Bronchial epithelial cell (primary cell): ENCODE results near the gene PMM2. TPM values are rescaled to one million over a fixed set of nuclear protein-coding genes. Genes with fewer than 3 reads are reported as not detected.

Experiments
- DNase-seq: peaks from one replicate; pipeline ENCODE4 v3.0.0-alpha.2; 2010; ENCODE audit warnings: low read depth
- FAIRE-seq: peaks from 2 replicates; lab custom pipeline; 2011; peaks lifted over from hg19 to GRCh38; lab: Jason Lieb, UNC
- H3K27me3 ChIP-seq: 2 replicates; pipeline ENCODE4 v1.5.1; 2011; ENCODE audit warnings: low read length; ENCODE audit not compliant: control insufficient read depth, insufficient read depth
- H3K36me3 ChIP-seq: 2 replicates; pipeline ENCODE4 v1.5.1; 2011; ENCODE audit warnings: low read length; ENCODE audit not compliant: control insufficient read depth, insufficient read depth
- H3K4me3 ChIP-seq: 2 replicates; pipeline ENCODE4 v1.5.1; 2011; ENCODE audit warnings: mild to moderate bottlenecking, low read depth, low read length, control low read depth
- CTCF ChIP-seq: IDR thresholded peaks from 2 replicates; pipeline ENCODE4 v1.5.1; 2011; ENCODE audit warnings: mild to moderate bottlenecking, moderate library complexity, low read length, control low read depth, inconsistent platforms; ENCODE audit not compliant: insufficient read depth, severe bottlenecking
- total RNA-seq: library from RNA; depleted of rRNA; stranded (reverse); fragments of >200 nt; gene quantifications from 2 replicates; pipeline ENCODE4 v1.2.1, GENCODE V29; 2014

The PMM2 gene
- total RNA-seq, 1 donor from 2014 or later = 25.5 TPM

GRCh38 chr16:8890549-8890921 lies 92.9 kb downstream of the PMM2 start:
- H3K36me3 ChIP-seq = peaks cover 15% of the 10 kb centered on the region
- H3K4me3 ChIP-seq = no peak overlapping the region
- DNase-seq (no peak), FAIRE-seq (no peak)
- no peaks in the 10 kb centered on the region for H3K27me3 ChIP-seq
- TF ChIP-seq CTCF = no peak

GRCh38 chr16:8892101-8892575 lies 94.5 kb downstream of the PMM2 start:
- H3K4me3 ChIP-seq = no peak overlapping the region
- DNase-seq (no peak), FAIRE-seq (no peak)
- H3K27me3 ChIP-seq = no peaks in the 10 kb centered on the region
- H3K36me3 ChIP-seq = peaks cover 20% of the 10 kb centered on the region
- TF ChIP-seq CTCF = no peak

DNA sequence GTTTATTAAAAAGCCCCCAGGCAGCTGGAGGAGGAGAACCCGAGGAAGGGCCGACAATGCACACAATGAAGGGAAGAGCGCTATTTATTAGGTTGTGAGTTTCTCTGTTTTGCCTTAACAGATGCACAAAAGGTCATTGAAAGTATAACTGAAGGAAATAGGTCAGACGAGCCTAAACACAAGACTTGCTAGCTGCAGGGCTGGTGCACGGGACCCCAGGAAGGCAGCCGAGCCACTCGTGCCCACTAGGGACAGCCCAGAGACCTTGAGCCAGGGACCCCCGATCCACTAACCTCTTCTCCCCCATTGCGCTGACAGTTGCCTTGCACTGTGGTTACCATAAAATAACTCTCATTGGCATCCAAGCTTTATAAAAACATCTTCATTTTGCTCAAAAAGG lies 95.8 kb downstream of the PMM2 start:
- no peak for DNase-seq
- no peak for TF ChIP-seq CTCF
- Histone ChIP-seq H3K27me3 (no peaks in the 10 kb centered on the region), H3K36me3 (peaks cover 28% of the 10 kb centered on the region), H3K4me3 (no peak overlapping the region)
- FAIRE-seq = no peak

- TF ChIP-seq CTCF = no peak
- no peaks in the 10 kb centered on the region for H3K27me3 ChIP-seq
- H3K4me3 ChIP-seq = no peak overlapping the region
- FAIRE-seq (no peak), DNase-seq (no peak)
- H3K36me3 ChIP-seq = peaks cover 32% of the 10 kb centered on the region
Measured at GRCh38 chr16:8893976-8894690, 96.5 kb downstream of the PMM2 start.

DNA sequence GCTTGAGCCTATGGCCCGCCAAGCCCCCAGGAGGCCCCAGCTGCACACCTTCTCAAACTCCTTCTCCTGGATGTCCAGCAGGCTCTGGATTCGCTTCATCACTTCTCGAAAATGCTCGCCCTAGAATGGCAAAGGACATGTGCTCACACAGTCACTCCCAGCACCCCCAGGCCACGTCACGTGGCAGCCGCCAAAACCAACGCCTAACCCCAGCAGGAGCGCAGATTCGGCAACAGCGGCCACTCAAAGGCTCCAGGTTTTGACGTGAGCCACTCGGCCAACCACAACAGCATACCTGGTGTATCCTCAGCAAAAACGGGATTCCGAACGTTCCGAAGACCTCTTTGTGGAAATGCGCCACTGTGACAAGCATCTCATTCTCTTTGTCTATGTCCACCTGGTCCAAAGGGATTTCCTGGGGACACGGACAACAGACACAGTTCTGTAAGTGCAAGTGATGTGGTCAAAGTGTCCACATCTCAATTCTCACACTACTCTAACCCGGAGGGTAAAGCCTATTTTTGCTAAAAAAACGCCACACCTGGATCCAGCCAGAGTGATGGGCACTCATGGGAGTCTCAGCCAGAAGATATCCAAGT lies 97.2 kb downstream of the PMM2 start:
- no peak for TF ChIP-seq CTCF
- H3K36me3 ChIP-seq = peaks cover 34% of the 10 kb centered on the region
- FAIRE-seq = no peak
- no peaks in the 10 kb centered on the region for H3K27me3 ChIP-seq
- DNase-seq = no peak
- no peak overlapping the region for H3K4me3 ChIP-seq
